ENCODE measurements around the gene ARSH.

The ARSH gene

GRCh38 chrX:3066555-3066954 lies 60.2 kb downstream of the ARSH start:
- POLR2A ChIA-PET, result no interaction called here
- Histone ChIP-seq H3K27ac (ENCODE audit: insufficient read depth in 1 of 2, low read depth in 1 of 2, low read length in 2 of 2, poor library complexity in 1 of 2, severe bottlenecking in 2 of 2) (no peak overlapping the region), H3K9me3 (ENCODE audit: control extremely low read depth in 1 of 5, control insufficient read depth in 4 of 5, insufficient read depth in 2 of 5, low read depth in 1 of 5, low read length in 4 of 5) (no peaks in the 10 kb centered on the region), H3K4me3 (ENCODE audit: control insufficient read depth in 1 of 7, extremely low read depth in 1 of 7, insufficient read depth in 4 of 7, low read depth in 2 of 7, low read length in 6 of 7) (no peak overlapping the region), H3K27me3 (replicated peaks in 2 of 5; ENCODE audit: control insufficient read depth in 4 of 5, insufficient read depth in 5 of 5, low read length in 4 of 5) (no peaks in the 10 kb centered on the region), H3K36me3 (ENCODE audit: control insufficient read depth in 4 of 4, insufficient read depth in 4 of 4, low read length in 3 of 4) (no peaks in the 10 kb centered on the region), H3K4me1 (ENCODE audit: control extremely low read depth in 1 of 4, control insufficient read depth in 4 of 4, insufficient read depth in 4 of 4, low read length in 3 of 4) (no peaks in the 10 kb centered on the region)
- 74% methylated on average over 6 of the region's 9 CpGs for WGBS (ENCODE audit: insufficient coverage)
- CTCF ChIA-PET, result no interaction called here
- no peak for DNase-seq

DNA sequence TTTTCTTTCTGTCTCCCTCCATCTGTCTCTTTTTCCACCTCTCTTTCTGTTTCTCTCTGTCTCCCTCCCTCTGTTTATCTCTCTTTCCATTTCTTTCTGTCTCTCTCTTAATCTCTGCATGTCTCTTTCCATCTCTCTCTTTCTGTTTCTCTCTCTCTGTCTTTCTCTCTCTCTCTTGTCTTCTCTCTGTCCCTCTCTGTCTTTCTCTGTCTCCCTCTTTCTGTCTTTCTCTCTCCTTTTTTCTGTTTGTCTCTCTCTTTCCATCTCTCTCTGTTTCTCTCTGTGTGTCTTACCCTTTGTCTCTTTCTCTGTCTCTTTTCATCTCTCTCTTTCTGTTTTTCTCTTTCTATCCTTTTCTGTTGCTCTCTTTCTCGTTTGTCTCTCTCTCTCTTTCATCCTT lies 69.6 kb downstream of the ARSH start:
- H3K27me3 ChIP-seq (replicated peaks in 2 of 5; ENCODE audit: control insufficient read depth in 4 of 5, insufficient read depth in 5 of 5, low read length in 4 of 5), result peaks cover 0 to 8% (median 0%) of the 10 kb centered on the region in 5 experiments
- CTCF ChIA-PET, result no interaction called here
- no peaks in the 10 kb centered on the region for H3K36me3 ChIP-seq (ENCODE audit: control insufficient read depth in 4 of 4, insufficient read depth in 4 of 4, low read length in 3 of 4)
- 35% methylated on average over 1 of the region's 1 CpG for WGBS (ENCODE audit: insufficient coverage)
- H3K27ac ChIP-seq (ENCODE audit: insufficient read depth in 1 of 2, low read depth in 1 of 2, low read length in 2 of 2, poor library complexity in 1 of 2, severe bottlenecking in 2 of 2), result no peak overlapping the region
- H3K4me1 ChIP-seq (ENCODE audit: control extremely low read depth in 1 of 4, control insufficient read depth in 4 of 4, insufficient read depth in 4 of 4, low read length in 3 of 4), result no peaks in the 10 kb centered on the region
- POLR2A ChIA-PET, result no interaction called here
- no peak overlapping the region for H3K4me3 ChIP-seq (ENCODE audit: control insufficient read depth in 1 of 7, extremely low read depth in 1 of 7, insufficient read depth in 4 of 7, low read depth in 2 of 7, low read length in 6 of 7)
- no peak for DNase-seq
- H3K9me3 ChIP-seq (ENCODE audit: control extremely low read depth in 1 of 5, control insufficient read depth in 4 of 5, insufficient read depth in 2 of 5, low read depth in 1 of 5, low read length in 4 of 5), result no peaks in the 10 kb centered on the region

DNA sequence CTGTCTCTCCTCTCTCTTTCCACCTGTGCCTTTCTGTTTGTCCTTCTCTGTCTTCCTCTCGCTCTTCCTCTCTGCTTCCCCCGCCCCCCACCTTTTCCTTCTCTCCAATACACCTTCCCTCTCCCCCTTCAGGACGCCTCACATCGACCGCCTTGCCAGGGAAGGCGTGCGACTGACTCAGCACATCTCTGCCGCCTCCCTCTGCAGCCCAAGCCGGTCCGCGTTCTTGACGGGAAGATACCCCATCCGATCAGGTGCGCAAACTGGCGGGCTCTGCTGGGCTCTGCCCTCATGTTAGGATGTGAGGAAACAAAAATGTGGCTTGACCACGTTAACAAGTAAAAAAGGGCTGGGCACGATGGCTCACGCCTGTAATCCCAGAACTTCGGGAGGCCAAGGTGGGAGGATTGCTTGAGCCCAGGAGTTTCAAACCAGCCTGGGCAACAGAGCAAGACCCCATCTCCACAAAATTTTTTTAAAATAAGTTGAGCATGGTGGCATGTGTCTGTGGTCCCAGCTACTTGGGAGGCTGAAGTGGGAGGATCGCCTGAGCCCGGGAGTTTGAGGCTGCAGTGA lies 70.2 kb downstream of the ARSH start:
- Histone ChIP-seq H3K4me3 (ENCODE audit: control insufficient read depth in 1 of 7, extremely low read depth in 1 of 7, insufficient read depth in 4 of 7, low read depth in 2 of 7, low read length in 6 of 7) (no peak overlapping the region), H3K27me3 (replicated peaks in 2 of 5; ENCODE audit: control insufficient read depth in 4 of 5, insufficient read depth in 5 of 5, low read length in 4 of 5) (peaks cover 0 to 8% (median 0%) of the 10 kb centered on the region in 5 experiments), H3K4me1 (ENCODE audit: control extremely low read depth in 1 of 4, control insufficient read depth in 4 of 4, insufficient read depth in 4 of 4, low read length in 3 of 4) (no peaks in the 10 kb centered on the region), H3K9me3 (ENCODE audit: control extremely low read depth in 1 of 5, control insufficient read depth in 4 of 5, insufficient read depth in 2 of 5, low read depth in 1 of 5, low read length in 4 of 5) (no peaks in the 10 kb centered on the region), H3K27ac (ENCODE audit: insufficient read depth in 1 of 2, low read depth in 1 of 2, low read length in 2 of 2, poor library complexity in 1 of 2, severe bottlenecking in 2 of 2) (no peak overlapping the region), H3K36me3 (ENCODE audit: control insufficient read depth in 4 of 4, insufficient read depth in 4 of 4, low read length in 3 of 4) (no peaks in the 10 kb centered on the region)
- POLR2A ChIA-PET, result no interaction called here
- WGBS (ENCODE audit: insufficient coverage), result 44% methylated on average over 20 of the region's 21 CpGs
- CTCF ChIA-PET, result no interaction called here
- no peak for DNase-seq

All from common myeloid progenitor, CD34-positive (primary cell).